H1 (cell line): ENCODE data around the gene VWF. TPM values are rescaled to one million over a fixed set of nuclear protein-coding genes. Genes with fewer than 3 reads are reported as not detected.

ENCODE experiments used
- CTCF ChIA-PET: fragments of 300-600 bp; sonication (Branson Sonifier 250); formaldehyde crosslinking; loops from one replicate; lab custom pipeline; 2021; ENCODE audit not compliant: partially characterized antibody; lab: Charles Lee
- POLR2A ChIA-PET: fragments of 300-600 bp; sonication (Branson Sonifier 250); formaldehyde crosslinking; loops from one replicate; lab custom pipeline; 2021; ENCODE audit warnings: inconsistent platforms; ENCODE audit not compliant: partially characterized antibody; lab: Charles Lee
- DNase-seq, 2 experiments: peaks; one replicate each; pipeline versions ENCODE4 v3.0.0 to v3.0.0-alpha.2; 2010 to 2022; ENCODE audit warnings: low spot score in 2 of 2, low read depth in 1 of 2, mixed read lengths in 1 of 2
- FAIRE-seq: peaks from 2 replicates; lab custom pipeline; 2011; peaks lifted over from hg19 to GRCh38; lab: Jason Lieb, UNC
- H2AFZ ChIP-seq: 2 replicates; pipeline ENCODE4 v1.8.1; 2012; ENCODE audit warnings: low read length, inconsistent platforms
- H2AK5ac ChIP-seq: 2 replicates; pipeline ENCODE4 v1.6.1; 2013; ENCODE audit warnings: low read depth, low read length
- H2BK120ac ChIP-seq: replicated peaks from 2 replicates; pipeline ENCODE3; 2013; ENCODE audit warnings: low read depth, low read length, inconsistent platforms
- H2BK12ac ChIP-seq: 2 replicates; pipeline ENCODE4 v1.6.1; 2013; ENCODE audit warnings: low read depth, low read length
- H2BK15ac ChIP-seq: 2 replicates; pipeline ENCODE4 v1.6.1; 2013; ENCODE audit warnings: low read length
- H2BK20ac ChIP-seq: 2 replicates; pipeline ENCODE4 v1.6.1; 2013; ENCODE audit warnings: low read length
- H2BK5ac ChIP-seq: 2 replicates; pipeline ENCODE4 v1.6.1; 2013; ENCODE audit warnings: low read depth, low read length
- H3K14ac ChIP-seq: 2 replicates; pipeline ENCODE4 v1.6.1; 2013; ENCODE audit warnings: inconsistent platforms; ENCODE audit not compliant: insufficient read length
- H3K18ac ChIP-seq: 2 replicates; pipeline ENCODE4 v1.6.1; 2013; ENCODE audit warnings: low read length; ENCODE audit errors: extremely low read depth
- H3K23ac ChIP-seq: 2 replicates; pipeline ENCODE4 v1.6.1; 2013; ENCODE audit warnings: inconsistent platforms; ENCODE audit not compliant: insufficient read length
- H3K23me2 ChIP-seq: 2 replicates; pipeline ENCODE4 v1.6.1; 2013; ENCODE audit warnings: low read depth, low read length
- H3K27ac ChIP-seq: 2 replicates; pipeline ENCODE4 v1.6.1; 2011; ENCODE audit warnings: low read depth, low read length, inconsistent platforms
- H3K27me3 ChIP-seq, 4 experiments: replicated peaks in 1 of 4; 1 replicate in 1 of 4; 2 replicates in 3 of 4; pipeline versions ENCODE4 v1.6.1 to v1.8.1; 2011 to 2013; ENCODE audit warnings: low read length in 3 of 4, mild to moderate bottlenecking in 3 of 4, inconsistent platforms in 2 of 4, mixed read lengths in 2 of 4, moderate library complexity in 1 of 4; ENCODE audit not compliant: control insufficient read depth in 3 of 4, insufficient read depth in 3 of 4; ENCODE audit errors: extremely low read depth in 1 of 4
- H3K36me3 ChIP-seq, 4 experiments: 2 replicates each; pipeline versions ENCODE4 v1.6.1 to v1.8.1; 2011 to 2013; ENCODE audit warnings: mild to moderate bottlenecking in 4 of 4, low read length in 3 of 4, moderate library complexity in 2 of 4, control low read depth in 1 of 4, inconsistent platforms in 1 of 4; ENCODE audit not compliant: insufficient read depth in 4 of 4, control insufficient read depth in 2 of 4
- H3K4ac ChIP-seq: replicated peaks from 2 replicates; pipeline ENCODE3; 2013; ENCODE audit warnings: low read length, low read depth, mixed read lengths, inconsistent platforms; ENCODE audit not compliant: insufficient read length
- H3K4me1 ChIP-seq, 4 experiments: replicated peaks in 1 of 4; 1 replicate in 1 of 4; 2 replicates in 3 of 4; pipeline versions ENCODE4 v1.6.1 to v1.8.1; 2011 to 2013; ENCODE audit warnings: low read length in 3 of 4, inconsistent platforms in 2 of 4, mixed read lengths in 1 of 4; ENCODE audit not compliant: insufficient read depth in 4 of 4, control insufficient read depth in 3 of 4
- H3K4me2 ChIP-seq, 2 experiments: 2 replicates each; pipeline versions ENCODE4 v1.6.1 to v1.8.1; 2011 to 2013; ENCODE audit warnings: low read depth in 2 of 2, low read length in 2 of 2, control low read depth in 1 of 2, inconsistent platforms in 1 of 2, mild to moderate bottlenecking in 1 of 2; ENCODE audit not compliant: insufficient read depth in 1 of 2
- H3K4me3 ChIP-seq, 4 experiments: fragments of 200-600, 300-600 bp in 1 of 4; sonication (generic), shearing (Covaris generic), sonication (Bioruptor Twin) in 1 of 4; 2 replicates each; pipeline versions ENCODE4 v1.5.1 to v1.8.1; 2011 to 2016; ENCODE audit warnings: low read length in 4 of 4, low read depth in 3 of 4, control low read depth in 2 of 4, inconsistent platforms in 2 of 4, mild to moderate bottlenecking in 2 of 4, mixed read lengths in 1 of 4, moderate library complexity in 1 of 4; ENCODE audit not compliant: insufficient read depth in 2 of 4; ENCODE audit errors: extremely low read depth in 1 of 4
- H3K56ac ChIP-seq: replicated peaks from 2 replicates; pipeline ENCODE3; 2013; ENCODE audit warnings: low read depth, mild to moderate bottlenecking, mixed read lengths, low read length, inconsistent platforms; ENCODE audit not compliant: insufficient read length
- H3K79me1 ChIP-seq: 2 replicates; pipeline ENCODE4 v1.6.1; 2013; ENCODE audit warnings: low read depth, low read length, control low read depth
- H3K79me2 ChIP-seq, 2 experiments: 2 replicates each; pipeline versions ENCODE4 v1.6.1 to v1.8.1; 2012 to 2013; ENCODE audit warnings: low read length in 2 of 2, mild to moderate bottlenecking in 2 of 2, inconsistent platforms in 1 of 2; ENCODE audit not compliant: insufficient read depth in 2 of 2, control insufficient read depth in 1 of 2
- H3K9ac ChIP-seq, 4 experiments: replicated peaks in 1 of 4; 1 replicate in 1 of 4; 2 replicates in 3 of 4; pipeline versions ENCODE4 v1.6.1 to v1.8.1; 2011 to 2013; ENCODE audit warnings: low read depth in 3 of 4, low read length in 3 of 4, control low read depth in 2 of 4, mild to moderate bottlenecking in 2 of 4, moderate library complexity in 2 of 4, inconsistent platforms in 1 of 4; ENCODE audit errors: extremely low read depth in 1 of 4
- H3K9me3 ChIP-seq, 2 experiments: 2 replicates each; pipeline versions ENCODE4 v1.6.1 to v1.8.1; 2012 to 2013; ENCODE audit warnings: mild to moderate bottlenecking in 2 of 2, moderate library complexity in 2 of 2, control low read depth in 1 of 2, inconsistent platforms in 1 of 2, low read depth in 1 of 2, low read length in 1 of 2, mixed read lengths in 1 of 2; ENCODE audit not compliant: insufficient read depth in 2 of 2
- H4K20me1 ChIP-seq, 2 experiments: replicated peaks in 1 of 2; 2 replicates each; pipeline versions ENCODE3 to v1.8.1; 2011 to 2013; ENCODE audit warnings: inconsistent platforms in 2 of 2, low read length in 2 of 2, mild to moderate bottlenecking in 1 of 2; ENCODE audit not compliant: insufficient read depth in 2 of 2, control insufficient read depth in 1 of 2
- H4K5ac ChIP-seq: 2 replicates; pipeline ENCODE4 v1.6.1; 2013; ENCODE audit warnings: low read length, low read depth, mixed read lengths, inconsistent platforms; ENCODE audit not compliant: insufficient read length
- H4K8ac ChIP-seq: 2 replicates; pipeline ENCODE4 v1.8.0; 2013; ENCODE audit warnings: mild to moderate bottlenecking, moderate library complexity, low read length, inconsistent platforms; ENCODE audit not compliant: insufficient read depth; ENCODE audit errors: extremely low read depth
- H4K91ac ChIP-seq: replicated peaks from 2 replicates; pipeline ENCODE3; 2013; ENCODE audit warnings: low read length, mixed read lengths, inconsistent platforms; ENCODE audit not compliant: insufficient read length
- ASH2L ChIP-seq: fragments of 200-600, 300-600 bp; sonication (generic); IDR thresholded peaks from one replicate; pipeline ENCODE4 v1.7.1; 2017; ENCODE audit warnings: low read length
- RNF2 ChIP-seq: fragments of 200-900, 300-1000 bp; sonication (generic); IDR thresholded peaks from 2 replicates; pipeline ENCODE4 v1.7.1; 2016; ENCODE audit warnings: borderline replicate concordance, low read depth, mild to moderate bottlenecking, antibody characterized with exemption, low read length; ENCODE audit not compliant: poor library complexity, severe bottlenecking; ENCODE audit errors: missing control alignments
- SIN3A ChIP-seq, 2 experiments: IDR thresholded peaks in 1 of 2; conservative IDR thresholded peaks in 1 of 2; 2 replicates each; pipeline ENCODE4 v1.6.1; 2011 to 2012; ENCODE audit warnings: low read length in 2 of 2, improper control_type of control experiment in 1 of 2, low read depth in 1 of 2, mild to moderate bottlenecking in 1 of 2
- WGBS, 2 experiments: shearing (Covaris generic) in 1 of 2; methylation state at CpG; one replicate each; pipeline versions ENCODE4 v1.1.6 to v1.1.7; 2013 to 2015; ENCODE audit warnings: low lambda C conversion rate in 2 of 2, mixed read lengths in 2 of 2, inconsistent platforms in 1 of 2, low coverage in 1 of 2, missing lambda C conversion rate in 1 of 2; ENCODE audit not compliant: insufficient replicate concordance in 2 of 2, insufficient coverage in 1 of 2, insufficient read length in 1 of 2; ENCODE audit errors: extremely low coverage in 1 of 2, missing lambda C conversion rate in 1 of 2; 5-methylcytosine and 5-hydroxymethylcytosine counted together
- polyA plus RNA-seq, 7 experiments: library from polyadenylated mRNA; depleted of rRNA in 3 of 7; stranded (reverse) in 5 of 7; unstranded in 2 of 7; fragments of >200 nt in 5 of 7; fragments of 200-250 nt in 2 of 7; gene quantifications; 1 replicate in 5 of 7; 2 replicates in 1 of 7; 4 replicates in 1 of 7; pipeline versions ENCODE4 v1.2.1 to v1.2.3, GENCODE V29; 2011 to 2013; ENCODE audit warnings: missing spikeins in 2 of 7, mixed read lengths in 2 of 7
- total RNA-seq: library from RNA; stranded (reverse); fragmentation: NEBNext Ultra II Directional; extraction: Animal tissue kit (Norgen Biotek cat#: 25700); gene quantifications from 2 replicates; pipeline ENCODE4 v1.2.1, GENCODE V29; 2021

Gene VWF
- total and polyA plus RNA-seq, 2 of the 8 experiments (the other 6 are each of a cell fraction or from before 2014, with no cell fraction given), result 0.39 to 0.60 TPM

DNA sequence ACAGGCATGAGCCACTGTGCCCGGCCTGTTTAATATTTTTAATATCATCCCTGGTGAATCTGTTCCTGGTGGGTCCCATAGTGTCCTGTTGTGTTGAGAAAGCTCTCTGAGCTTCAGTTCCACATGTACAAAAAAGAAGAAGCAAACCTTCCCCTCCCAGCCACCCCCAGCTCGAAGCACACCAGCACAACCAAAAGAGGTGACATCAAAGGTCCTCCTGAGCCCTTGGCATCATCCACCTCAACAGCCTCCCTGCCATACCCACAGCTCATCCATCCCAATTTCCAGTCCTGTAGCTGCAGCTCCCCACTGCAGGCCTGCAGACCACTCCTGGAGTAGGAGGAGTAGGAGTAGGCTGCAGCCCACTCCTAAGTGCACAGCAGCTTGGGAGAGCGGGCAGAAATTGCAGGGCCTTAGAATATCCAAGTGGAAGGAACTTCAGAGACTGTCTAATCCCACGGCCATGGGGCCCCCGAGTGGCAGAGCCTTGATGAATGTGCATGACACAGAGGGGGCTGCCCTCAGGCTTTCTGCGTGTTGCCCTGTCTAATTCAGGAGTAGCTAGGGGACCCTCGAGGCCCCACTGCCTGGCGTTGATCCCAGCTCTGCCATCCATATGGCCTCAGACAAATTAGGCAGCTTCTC is 39.1 kb upstream of the VWF start:
- no peak for FAIRE-seq
- Histone ChIP-seq H3K79me1 (no peaks in the 10 kb centered on the region), H3K9me3 (no peaks in the 10 kb centered on the region; a peak in 1 of 4 replicates), H4K20me1 (no peaks in the 10 kb centered on the region), H3K36me3 (no peaks in the 10 kb centered on the region), H4K8ac (no peak overlapping the region), H3K27me3 (no peaks in the 10 kb centered on the region), H3K4me3 (no peak overlapping the region), H3K4me2 (no peak overlapping the region), H3K18ac (no peak overlapping the region), H3K23ac (no peak overlapping the region), H3K27ac (no peak overlapping the region), H4K91ac (no peak overlapping the region), H3K23me2 (no peaks in the 10 kb centered on the region), H2AFZ (no peak overlapping the region), H2AK5ac (no peak overlapping the region), H4K5ac (no peak overlapping the region), H3K4ac (no peak overlapping the region), H3K9ac (no peak overlapping the region), H2BK15ac (no peak overlapping the region), H2BK5ac (no peak overlapping the region), H2BK20ac (no peak overlapping the region), H2BK12ac (no peak overlapping the region), H3K56ac (no peak overlapping the region), H2BK120ac (no peak overlapping the region), H3K79me2 (no peaks in the 10 kb centered on the region), H3K14ac (no peak overlapping the region), H3K4me1 (no peaks in the 10 kb centered on the region)
- 94% methylated on average over 8 of the region's 8 CpGs; no CpG with 5 or more reads in 1 of the 2 experiments for WGBS, 2 experiments
- no peak for DNase-seq
- POLR2A ChIA-PET, result interaction anchor here (0.7 kb wide), 1 partner anchor 1864 kb away, joined by 3 read pairs; no protein-coding TSS in a partner anchor
- CTCF ChIA-PET, result interaction anchor here (0.8 to 1.4 kb wide), 6 partner anchors 24 to 121 kb away, joined by 3 read pairs; no protein-coding TSS in a partner anchor
- TF ChIP-seq ASH2L (no peak), SIN3A (conservative IDR thresholded peaks at IDR 0.05 in 1 of 2, IDR thresholded peaks at IDR 0.05 in 1 of 2; ENCODE audit: low read depth in 1 of 2, low read length in 2 of 2) (no peak), RNF2 (no peak)
